Heart left ventricle (tissue), 13 donors: ENCODE results near the gene GGCX.

ENCODE experiments used
- CTCF ChIP-seq, 12 donors: fragments of 200-600 bp; sonication (generic) in 4 of 12; IDR thresholded peaks; one replicate each; pipeline versions ENCODE4 v1.5.0 to v1.8.0; 2018 to 2022; ENCODE audit warnings: antibody characterized with exemption in 12 of 12, mild to moderate bottlenecking in 5 of 12
- POLR2A ChIP-seq, 2 donors: fragments of 450-650 bp; IDR thresholded peaks; one replicate each; pipeline ENCODE4 v1.6.1; 2017; ENCODE audit warnings: antibody characterized with exemption in 2 of 2, mild to moderate bottlenecking in 2 of 2, moderate library complexity in 2 of 2
- donor health status: ischemic (EF 13 %, LVEDD 7.1; RV severe dilation, severe dysfunction).
- donor health status: DM: no; HTN: yes; CAD: no.
- donor health status: DM: no; HTN: no; CAD: no.
- donor health status: ischemic (EF 25% LVEDD 6.9; RV normal size, moderate dysfunction).
- donor health status: ischemic (EF 25% LVEDD 5.7; RV mildly dilated, moderate dysfunction).
- donor health status: ischemic (EF 35%, LVEDD 5.7; RV mildly dilated, moderate dysfunction).
- donor health status: nonischemic (EF 11% LVEDD 7.7; RV severe dilation, severe dysfunction).
- donor health status: DM: yes; HTN: yes; CAD: no.
- donor health status: PGD.
- donor health status: ischemic (EF 29% LVEDD 5.4; RV normal size, mild dysfunction).
- donor health status: nonischemic (EF 23%, LVEDD 6.1; RV moderate dilation, normal function).

DNA sequence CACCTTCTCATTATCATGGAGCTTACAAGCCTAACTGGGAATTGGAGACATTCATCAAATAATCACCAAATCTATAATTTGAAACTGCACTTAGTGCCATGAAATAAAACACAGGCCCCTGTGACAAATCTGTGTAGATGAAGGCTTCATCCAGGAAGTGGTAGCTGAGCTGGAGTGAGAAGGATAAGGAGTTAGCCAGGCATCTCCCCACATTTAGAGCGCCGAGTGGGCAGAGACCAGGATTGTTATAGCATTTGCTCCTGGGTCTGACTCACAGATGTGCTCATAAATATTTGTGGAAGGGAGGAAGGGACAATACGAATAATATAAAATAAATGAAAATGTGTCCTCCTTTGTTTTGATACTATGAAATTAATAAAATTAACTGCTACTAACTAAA lies 24.8 kb downstream of the GGCX start:
- TF ChIP-seq CTCF (IDR thresholded peaks at IDR 0.05) (no peak), POLR2A (IDR thresholded peaks at IDR 0.05) (no peak)
